ENCODE data around the gene FBN2.
"Not testable (repeated sequence)": the region's sequence is repeated elsewhere in the genome, so short reads cannot be mapped to it uniquely, and the experiment has no call there.

The FBN2 gene

GRCh38 chr5:128335339-128335738, 202.7 kb downstream of the FBN2 start:
- no peak overlapping the region for H3K4me3 ChIP-seq (ENCODE audit: low read depth, low read length)
- no peak for DNase-seq (ENCODE audit: low read depth)
- TF ChIP-seq, protein P1, sequence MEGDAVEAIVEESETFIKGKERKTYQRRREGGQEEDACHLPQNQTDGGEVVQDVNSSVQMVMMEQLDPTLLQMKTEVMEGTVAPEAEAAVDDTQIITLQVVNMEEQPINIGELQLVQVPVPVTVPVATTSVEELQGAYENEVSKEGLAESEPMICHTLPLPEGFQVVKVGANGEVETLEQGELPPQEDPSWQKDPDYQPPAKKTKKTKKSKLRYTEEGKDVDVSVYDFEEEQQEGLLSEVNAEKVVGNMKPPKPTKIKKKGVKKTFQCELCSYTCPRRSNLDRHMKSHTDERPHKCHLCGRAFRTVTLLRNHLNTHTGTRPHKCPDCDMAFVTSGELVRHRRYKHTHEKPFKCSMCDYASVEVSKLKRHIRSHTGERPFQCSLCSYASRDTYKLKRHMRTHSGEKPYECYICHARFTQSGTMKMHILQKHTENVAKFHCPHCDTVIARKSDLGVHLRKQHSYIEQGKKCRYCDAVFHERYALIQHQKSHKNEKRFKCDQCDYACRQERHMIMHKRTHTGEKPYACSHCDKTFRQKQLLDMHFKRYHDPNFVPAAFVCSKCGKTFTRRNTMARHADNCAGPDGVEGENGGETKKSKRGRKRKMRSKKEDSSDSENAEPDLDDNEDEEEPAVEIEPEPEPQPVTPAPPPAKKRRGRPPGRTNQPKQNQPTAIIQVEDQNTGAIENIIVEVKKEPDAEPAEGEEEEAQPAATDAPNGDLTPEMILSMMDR (IDR thresholded peaks at IDR 0.05; ENCODE audit: low read depth, low read length, missing control alignments), result no peak

GRCh38 chr5:128334010-128334716, 203.9 kb downstream of the FBN2 start:
- TF ChIP-seq, protein P1 (IDR thresholded peaks at IDR 0.05; ENCODE audit: low read depth, low read length, missing control alignments), result no peak
- no peak overlapping the region for H3K4me3 ChIP-seq (ENCODE audit: low read depth, low read length)
- no peak for DNase-seq (ENCODE audit: low read depth)

DNA sequence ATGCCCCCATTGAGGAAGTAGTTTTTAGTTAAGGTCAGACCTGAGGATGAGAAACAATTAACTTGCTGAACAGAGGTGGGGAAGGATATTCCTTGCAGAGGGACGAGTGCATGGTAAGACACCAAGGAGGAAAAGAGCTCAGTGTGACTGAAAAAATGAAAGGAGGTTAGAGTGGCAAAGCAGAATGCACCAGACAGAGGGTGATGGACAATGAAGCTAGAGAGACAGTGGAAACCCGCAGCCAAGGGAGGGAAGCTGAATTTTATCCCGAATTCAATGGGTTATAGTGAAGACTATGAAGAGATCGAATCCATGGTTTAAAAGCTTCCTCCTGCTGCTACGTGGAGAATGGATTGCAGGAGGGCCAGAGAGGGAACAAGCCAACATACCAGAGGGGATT, 206.8 kb downstream of the FBN2 start:
- TF ChIP-seq, protein P1 (IDR thresholded peaks at IDR 0.05; ENCODE audit: low read depth, low read length, missing control alignments), result no peak
- DNase-seq (ENCODE audit: low read depth), result no peak
- H3K4me3 ChIP-seq (ENCODE audit: low read depth, low read length), result no peak overlapping the region

GRCh38 chr5:128329386-128329939, 208.6 kb downstream of the FBN2 start:
- TF ChIP-seq, protein P1 (IDR thresholded peaks at IDR 0.05; ENCODE audit: low read depth, low read length, missing control alignments), result no peak
- DNase-seq (ENCODE audit: low read depth), result no peak
- no peak overlapping the region for H3K4me3 ChIP-seq (ENCODE audit: low read depth, low read length)

DNA sequence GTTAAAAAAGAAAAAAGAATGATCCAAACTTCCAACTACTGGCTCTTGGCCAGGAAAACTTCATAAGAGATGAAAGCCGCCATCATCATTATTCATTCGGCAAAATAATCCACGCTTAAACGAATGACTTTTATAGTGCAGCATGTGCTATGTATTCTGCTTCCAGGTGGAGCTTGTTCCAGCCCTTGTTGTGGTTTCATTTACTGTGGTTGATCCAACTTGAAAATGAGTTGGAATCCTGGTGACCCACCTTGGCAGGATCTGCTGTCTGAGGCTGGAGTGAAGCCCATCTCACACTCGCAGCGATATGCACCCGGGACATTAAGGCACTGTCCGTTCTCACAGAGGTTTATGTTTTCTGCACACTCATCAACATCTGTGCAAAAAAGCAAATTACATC, 209.6 kb downstream of the FBN2 start:
- DNase-seq (ENCODE audit: low read depth), result no peak
- TF ChIP-seq, protein P1 (IDR thresholded peaks at IDR 0.05; ENCODE audit: low read depth, low read length, missing control alignments), result no peak
- no peak overlapping the region for H3K4me3 ChIP-seq (ENCODE audit: low read depth, low read length)

DNA sequence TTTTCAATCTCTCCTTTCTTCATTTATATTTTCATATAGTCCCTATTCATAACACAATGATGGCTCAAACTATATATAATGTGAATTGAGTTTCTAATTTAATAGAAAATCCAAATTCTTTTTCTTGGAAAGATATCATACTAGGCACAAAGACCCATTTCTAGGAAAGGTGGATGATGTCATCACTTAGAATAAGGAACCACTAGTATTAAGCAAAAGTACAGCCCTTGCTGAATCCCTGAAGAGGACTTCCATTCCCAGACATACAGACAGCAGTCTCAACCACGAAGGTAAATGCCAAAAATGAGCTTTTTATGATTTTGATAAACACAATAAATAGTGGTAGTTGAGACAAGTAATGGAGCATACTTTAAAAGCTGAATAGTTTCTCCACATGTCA, 210.0 kb downstream of the FBN2 start:
- H3K4me3 ChIP-seq (ENCODE audit: low read depth, low read length), result no peak overlapping the region
- DNase-seq (ENCODE audit: low read depth), result no peak
- TF ChIP-seq, protein P1 (IDR thresholded peaks at IDR 0.05; ENCODE audit: low read depth, low read length, missing control alignments), result no peak

- DNase-seq (ENCODE audit: low read depth); H3K4me3 ChIP-seq (ENCODE audit: low read depth, low read length): not testable (repeated sequence)
Measured at GRCh38 chr5:128321418-128321817, 216.6 kb downstream of the FBN2 start.

Measured in GM12864 (cell line).